Measurements from ENCODE around the gene SCAF8.

The SCAF8 gene

DNA sequence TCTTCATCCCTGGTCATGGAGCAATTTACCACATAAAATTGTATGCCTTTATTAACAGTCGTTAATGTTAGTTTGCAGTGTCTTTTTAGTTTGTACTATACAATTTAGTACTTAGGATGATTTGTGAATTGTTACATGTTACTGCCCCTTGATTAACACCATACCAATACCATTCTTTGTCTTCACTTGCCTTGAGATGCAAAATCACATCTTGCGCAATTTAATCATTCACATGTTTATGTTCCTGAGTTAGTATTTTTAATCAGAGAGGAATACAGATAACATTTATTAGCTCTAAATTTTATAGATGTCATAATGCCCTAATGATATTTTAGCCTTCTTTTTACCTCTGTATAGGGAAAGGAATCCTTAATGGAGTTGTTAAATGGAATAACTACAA lies 114.1 kb downstream of the SCAF8 start:
- no peaks in the 10 kb centered on the region for H3K4me1 ChIP-seq (ENCODE audit: low read length)
- H3K27me3 ChIP-seq (replicated peaks; ENCODE audit: insufficient read depth, low read length) = no peaks in the 10 kb centered on the region
- no peaks in the 10 kb centered on the region for H3K9me2 ChIP-seq (replicated peaks; ENCODE audit: insufficient read depth, low read length)
- no peak overlapping the region for H3K9ac ChIP-seq (ENCODE audit: low read length)
- DNase-seq = no peak
- H3K4me3 ChIP-seq (ENCODE audit: low read length) = no peak overlapping the region
- H3K27ac ChIP-seq (ENCODE audit: low read length) = no peak overlapping the region
- H3K36me3 ChIP-seq (replicated peaks; ENCODE audit: insufficient read depth, low read length) = no peaks in the 10 kb centered on the region
- H3K79me2 ChIP-seq (ENCODE audit: low read length) = no peaks in the 10 kb centered on the region
- H3F3A ChIP-seq (ENCODE audit: insufficient read depth, low read length) = no peaks in the 10 kb centered on the region
- H3K4me2 ChIP-seq (ENCODE audit: low read depth, low read length) = no peak overlapping the region
- no peak overlapping the region for H2AFZ ChIP-seq (ENCODE audit: low read length)
- no peak for TF ChIP-seq CTCF (IDR thresholded peaks at IDR 0.05; ENCODE audit: low read length)
- TF ChIP-seq EZH2 (optimal IDR thresholded peaks at IDR 0.05; ENCODE audit: low read depth, low read length) = no peak
- no peak for TF ChIP-seq EZH2phosphoT487 (IDR thresholded peaks at IDR 0.05; ENCODE audit: low read length)
- H4K20me1 ChIP-seq (ENCODE audit: insufficient read depth, low read length) = no peaks in the 10 kb centered on the region
- no peaks in the 10 kb centered on the region for H3K9me3 ChIP-seq (replicated peaks; ENCODE audit: insufficient read depth, low read length)

- no peak overlapping the region for H3K27ac ChIP-seq (ENCODE audit: low read length)
- H3K36me3 ChIP-seq (replicated peaks; ENCODE audit: insufficient read depth, low read length) = no peaks in the 10 kb centered on the region
- H3K9me3 ChIP-seq (replicated peaks; ENCODE audit: insufficient read depth, low read length) = no peaks in the 10 kb centered on the region
- no peaks in the 10 kb centered on the region for H3K4me1 ChIP-seq (ENCODE audit: low read length)
- no peak overlapping the region for H2AFZ ChIP-seq (ENCODE audit: low read length)
- H3K27me3 ChIP-seq (replicated peaks; ENCODE audit: insufficient read depth, low read length) = no peaks in the 10 kb centered on the region
- H3K9ac ChIP-seq (ENCODE audit: low read length) = no peak overlapping the region
- no peaks in the 10 kb centered on the region for H4K20me1 ChIP-seq (ENCODE audit: insufficient read depth, low read length)
- no peak overlapping the region for H3K4me2 ChIP-seq (ENCODE audit: low read depth, low read length)
- H3F3A ChIP-seq (ENCODE audit: insufficient read depth, low read length) = no peaks in the 10 kb centered on the region
- TF ChIP-seq EZH2phosphoT487 (IDR thresholded peaks at IDR 0.05; ENCODE audit: low read length) (no peak), CTCF (IDR thresholded peaks at IDR 0.05; ENCODE audit: low read length) (no peak), EZH2 (optimal IDR thresholded peaks at IDR 0.05; ENCODE audit: low read depth, low read length) (no peak)
- H3K79me2 ChIP-seq (ENCODE audit: low read length) = no peaks in the 10 kb centered on the region
- DNase-seq = no peak
- H3K4me3 ChIP-seq (ENCODE audit: low read length) = no peak overlapping the region
- H3K9me2 ChIP-seq (replicated peaks; ENCODE audit: insufficient read depth, low read length) = no peaks in the 10 kb centered on the region
These were observed 115.4 kb downstream of the SCAF8 start for GRCh38 chr6:154848580-154848979.

DNA sequence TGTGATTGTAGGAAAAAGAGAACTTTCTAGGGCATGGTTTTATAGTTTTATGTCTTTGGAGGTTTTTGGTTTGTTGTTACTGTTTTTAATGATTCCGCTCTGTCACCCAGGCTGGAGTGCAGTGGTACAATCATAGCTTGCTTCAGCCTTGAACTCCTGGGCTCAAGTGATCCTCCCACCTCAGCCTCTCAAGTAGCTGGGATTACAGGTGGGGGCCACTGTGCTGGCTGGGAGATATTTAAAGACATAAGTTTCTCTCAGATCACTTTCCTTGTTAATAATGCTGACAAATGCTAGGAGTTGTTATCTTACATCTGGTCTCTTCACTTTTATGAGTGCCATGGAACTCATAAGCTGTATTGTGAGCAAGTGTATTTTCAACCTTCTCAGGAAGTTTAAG lies 116.3 kb downstream of the SCAF8 start:
- H3K4me1 ChIP-seq (ENCODE audit: low read length) = no peaks in the 10 kb centered on the region
- no peak for TF ChIP-seq EZH2 (optimal IDR thresholded peaks at IDR 0.05; ENCODE audit: low read depth, low read length)
- no peak for TF ChIP-seq EZH2phosphoT487 (IDR thresholded peaks at IDR 0.05; ENCODE audit: low read length)
- no peak for TF ChIP-seq CTCF (IDR thresholded peaks at IDR 0.05; ENCODE audit: low read length)
- no peak overlapping the region for H3K9ac ChIP-seq (ENCODE audit: low read length)
- H3K36me3 ChIP-seq (replicated peaks; ENCODE audit: insufficient read depth, low read length) = no peaks in the 10 kb centered on the region
- H3K27me3 ChIP-seq (replicated peaks; ENCODE audit: insufficient read depth, low read length) = no peaks in the 10 kb centered on the region
- no peak overlapping the region for H2AFZ ChIP-seq (ENCODE audit: low read length)
- no peak overlapping the region for H3K4me2 ChIP-seq (ENCODE audit: low read depth, low read length)
- no peaks in the 10 kb centered on the region for H4K20me1 ChIP-seq (ENCODE audit: insufficient read depth, low read length)
- DNase-seq = no peak
- no peak overlapping the region for H3K4me3 ChIP-seq (ENCODE audit: low read length)
- H3K9me3 ChIP-seq (replicated peaks; ENCODE audit: insufficient read depth, low read length) = no peaks in the 10 kb centered on the region
- H3F3A ChIP-seq (ENCODE audit: insufficient read depth, low read length) = no peaks in the 10 kb centered on the region
- H3K79me2 ChIP-seq (ENCODE audit: low read length) = no peaks in the 10 kb centered on the region
- H3K27ac ChIP-seq (ENCODE audit: low read length) = no peak overlapping the region
- H3K9me2 ChIP-seq (replicated peaks; ENCODE audit: insufficient read depth, low read length) = no peaks in the 10 kb centered on the region

All from MM.1S (cell line).